GM08714 (cell line): ENCODE data around the gene RGS11.

ENCODE experiments used
- H3K4me3 ChIP-seq: fragments of 200-500 bp; sonication (Bioruptor generic); 2 replicates; pipeline ENCODE4 v1.5.1; 2014; ENCODE audit warnings: mild to moderate bottlenecking, low read length, inconsistent platforms
- ZNF274 ChIP-seq: IDR thresholded peaks from 2 replicates; pipeline ENCODE4 v1.6.1; 2012; ENCODE audit warnings: mild to moderate bottlenecking, low read depth, low read length

RGS11 gene

GRCh38 chr16:289395-289997 lies 13.8 kb upstream of the RGS11 start:
- TF ChIP-seq ZNF274 = no peak
- no peak overlapping the region for H3K4me3 ChIP-seq

GRCh38 chr16:287981-288920 lies 12.5 kb upstream of the RGS11 start:
- TF ChIP-seq ZNF274 = no peak
- no peak overlapping the region for H3K4me3 ChIP-seq

DNA sequence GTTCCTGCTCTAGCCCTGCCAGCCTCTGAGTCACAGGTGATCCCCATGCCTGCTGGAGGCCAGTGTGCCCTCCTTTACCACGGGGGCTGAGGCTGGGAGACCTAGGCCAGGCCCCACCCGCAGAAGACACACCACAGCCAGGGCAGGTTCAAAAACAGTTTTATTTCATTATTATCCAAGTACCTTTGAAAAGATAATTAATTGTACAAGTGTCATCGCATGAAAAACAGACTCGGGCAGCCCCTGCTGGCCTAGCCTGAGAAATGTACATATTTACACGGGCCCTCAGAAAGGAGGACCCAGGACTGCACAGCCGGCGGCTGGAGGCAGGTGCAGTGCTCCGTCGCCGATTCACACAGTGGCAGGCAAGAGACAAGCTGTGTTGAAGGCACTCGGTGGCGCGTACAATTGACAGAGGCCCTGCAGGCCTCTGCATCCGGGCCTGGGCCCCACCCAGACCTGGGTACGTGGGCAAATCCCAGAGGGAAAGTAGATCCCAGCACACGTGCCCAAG lies 11.6 kb upstream of the RGS11 start:
- TF ChIP-seq ZNF274 = no peak
- H3K4me3 ChIP-seq = no peak overlapping the region

DNA sequence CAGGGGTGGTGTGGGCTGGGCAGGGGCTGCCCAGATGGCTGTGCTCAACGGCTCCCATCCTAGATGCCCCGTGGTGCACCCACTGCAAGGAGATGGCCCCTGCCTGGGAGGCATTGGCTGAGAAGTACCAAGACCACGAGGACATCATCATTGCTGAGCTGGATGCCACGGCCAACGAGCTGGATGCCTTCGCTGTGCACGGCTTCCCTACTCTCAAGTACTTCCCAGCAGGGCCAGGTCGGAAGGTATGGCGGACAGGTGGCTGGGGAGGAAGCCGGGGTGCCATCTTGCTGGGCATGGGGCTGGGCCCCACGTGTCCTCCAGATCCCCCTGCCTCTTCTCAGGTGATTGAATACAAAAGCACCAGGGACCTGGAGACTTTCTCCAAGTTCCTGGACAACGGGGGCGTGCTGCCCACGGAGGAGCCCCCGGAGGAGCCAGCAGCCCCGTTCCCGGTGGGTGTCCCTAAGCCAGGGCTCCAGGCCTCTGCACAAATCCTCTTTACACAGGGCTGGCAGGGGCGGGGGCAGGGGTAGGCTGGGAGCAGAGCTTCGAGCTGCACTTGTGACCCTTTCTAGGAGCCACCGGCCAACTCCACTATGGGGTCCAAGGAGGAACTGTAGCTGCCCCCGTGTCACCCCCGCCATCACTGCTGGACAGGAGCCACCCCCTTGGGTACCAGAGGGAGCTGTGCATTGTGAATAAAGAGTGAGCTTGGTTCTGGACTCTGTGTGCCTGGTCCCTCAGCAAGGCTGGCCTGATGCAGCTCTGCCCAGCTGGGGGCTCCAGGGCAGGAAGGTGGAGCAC lies 10.9 kb upstream of the RGS11 start:
- no peak overlapping the region for H3K4me3 ChIP-seq
- no peak for TF ChIP-seq ZNF274

DNA sequence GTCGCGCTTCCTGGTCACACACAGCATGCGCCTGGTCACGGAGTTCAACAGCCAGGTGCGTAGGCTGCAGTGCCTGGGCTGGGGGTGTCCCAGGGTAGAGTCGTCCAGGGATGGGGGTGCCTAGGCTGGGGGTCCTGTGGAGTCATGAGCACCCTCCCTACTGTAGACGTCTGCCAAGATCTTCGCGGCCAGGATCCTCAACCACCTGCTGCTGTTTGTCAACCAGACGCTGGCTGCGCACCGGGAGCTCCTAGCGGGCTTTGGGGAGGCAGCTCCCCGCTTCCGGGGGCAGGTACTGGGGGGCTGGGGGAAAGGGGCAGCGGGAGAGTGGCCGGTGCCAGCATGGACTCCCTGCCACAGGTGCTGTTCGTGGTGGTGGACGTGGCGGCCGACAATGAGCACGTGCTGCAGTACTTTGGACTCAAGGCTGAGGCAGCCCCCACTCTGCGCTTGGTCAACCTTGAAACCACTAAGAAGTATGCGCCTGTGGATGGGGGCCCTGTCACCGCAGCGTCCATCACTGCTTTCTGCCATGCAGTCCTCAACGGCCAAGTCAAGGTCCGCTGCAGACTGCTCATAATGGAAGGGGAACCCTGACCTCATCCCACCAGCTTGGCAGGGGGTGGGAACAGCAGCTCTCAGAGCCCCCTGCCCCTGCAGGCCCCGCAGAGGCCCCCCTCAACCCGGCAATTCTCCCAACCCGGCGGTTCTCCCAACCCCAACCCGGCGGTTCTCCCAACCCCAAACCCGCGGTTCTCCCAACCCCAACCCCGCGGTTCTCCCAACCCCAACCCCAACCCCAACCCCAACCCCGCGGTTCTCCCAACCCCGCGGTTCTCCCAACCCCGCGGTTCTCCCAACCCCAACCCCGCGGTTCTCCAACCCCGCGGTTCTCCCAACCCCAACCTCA lies 9.7 kb upstream of the RGS11 start:
- no peak overlapping the region for H3K4me3 ChIP-seq
- TF ChIP-seq ZNF274 = no peak

DNA sequence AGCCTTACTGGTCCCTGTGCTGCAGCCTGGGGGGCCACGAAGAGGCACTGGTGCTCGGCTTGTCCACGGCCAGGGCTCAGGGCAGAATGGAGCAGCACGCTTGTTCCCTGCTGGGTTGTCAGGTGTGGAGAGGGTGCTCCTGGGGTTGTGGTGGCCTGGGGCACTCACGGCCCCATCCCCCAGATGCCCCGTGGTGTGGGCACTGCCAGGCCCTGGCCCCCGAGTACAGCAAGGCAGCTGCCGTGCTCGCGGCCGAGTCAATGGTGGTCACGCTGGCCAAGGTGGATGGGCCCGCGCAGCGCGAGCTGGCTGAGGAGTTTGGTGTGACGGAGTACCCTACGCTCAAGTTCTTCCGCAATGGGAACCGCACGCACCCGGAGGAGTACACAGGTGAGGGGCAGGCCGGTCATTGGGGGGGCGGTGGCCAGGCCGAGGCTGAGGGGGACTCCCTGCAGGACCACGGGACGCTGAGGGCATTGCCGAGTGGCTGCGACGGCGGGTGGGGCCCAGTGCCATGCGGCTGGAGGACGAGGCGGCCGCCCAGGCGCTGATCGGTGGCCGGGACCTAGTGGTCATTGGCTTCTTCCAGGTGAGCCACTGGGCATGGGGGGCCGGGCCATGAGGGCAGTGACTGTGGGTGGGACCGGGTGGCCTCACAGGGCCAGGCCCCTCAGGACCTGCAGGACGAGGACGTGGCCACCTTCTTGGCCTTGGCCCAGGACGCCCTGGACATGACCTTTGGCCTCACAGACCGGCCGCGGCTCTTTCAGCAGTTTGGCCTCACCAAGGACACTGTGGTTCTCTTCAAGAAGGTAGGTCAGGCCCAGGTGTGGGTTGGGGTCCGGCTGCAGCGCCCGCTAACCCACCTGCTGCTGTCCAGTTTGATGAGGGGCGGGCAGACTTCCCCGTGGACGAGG lies 8.7 kb upstream of the RGS11 start:
- no peak for TF ChIP-seq ZNF274
- no peak overlapping the region for H3K4me3 ChIP-seq

- TF ChIP-seq ZNF274 = no peak
- H3K4me3 ChIP-seq = no peak within 1 kb of the TSS
These were observed 7.5 kb upstream of the RGS11 start, which contains the start of gene PDIA2 for GRCh38 chr16:283033-283805. PDIA2 (plus strand) TSS chr16:283164; CDS start chr16:283170, 6 bp downstream.

- TF ChIP-seq ZNF274 = no peak
- no peak overlapping the region for H3K4me3 ChIP-seq
These were observed 6.7 kb upstream of the RGS11 start for GRCh38 chr16:282491-282890.

- no peak for TF ChIP-seq ZNF274
- H3K4me3 ChIP-seq = no peak overlapping the region
These were observed 6.0 kb upstream of the RGS11 start for GRCh38 chr16:281660-282255.

DNA sequence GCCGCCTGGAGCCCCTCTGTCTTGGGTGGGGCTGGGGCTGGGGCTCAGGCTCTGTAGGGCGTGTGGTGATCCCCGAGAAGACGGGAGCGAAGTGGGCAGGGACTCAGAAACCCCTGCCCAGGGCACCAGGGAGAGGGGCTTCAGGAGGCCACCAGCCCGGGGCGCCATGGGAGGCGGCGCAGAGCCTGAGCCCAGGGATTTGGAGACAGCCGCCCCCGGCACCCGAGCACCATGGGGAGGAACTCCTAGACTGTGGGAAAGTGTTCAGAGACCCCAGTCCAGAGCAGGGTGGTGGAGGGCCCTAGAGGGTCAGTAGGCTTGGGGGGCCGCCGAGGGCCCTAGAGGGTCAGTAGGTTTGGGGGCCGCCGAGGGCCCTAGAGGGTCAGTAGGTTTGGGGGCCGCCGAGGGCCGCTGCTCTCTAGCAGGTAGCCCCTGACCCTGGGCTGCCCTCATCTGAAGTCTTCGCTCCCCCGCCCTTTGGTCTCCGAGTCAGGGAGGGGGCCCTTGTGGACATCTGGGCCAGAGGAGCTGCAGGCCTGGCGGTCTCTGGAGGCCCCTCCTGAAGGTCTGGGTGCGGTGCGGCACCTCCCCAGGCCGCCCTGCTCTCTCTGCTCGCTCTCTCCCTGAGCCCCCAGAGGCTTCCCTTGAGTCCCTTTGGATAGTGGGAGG lies 5.4 kb upstream of the RGS11 start:
- H3K4me3 ChIP-seq = no peak overlapping the region
- no peak for TF ChIP-seq ZNF274

DNA sequence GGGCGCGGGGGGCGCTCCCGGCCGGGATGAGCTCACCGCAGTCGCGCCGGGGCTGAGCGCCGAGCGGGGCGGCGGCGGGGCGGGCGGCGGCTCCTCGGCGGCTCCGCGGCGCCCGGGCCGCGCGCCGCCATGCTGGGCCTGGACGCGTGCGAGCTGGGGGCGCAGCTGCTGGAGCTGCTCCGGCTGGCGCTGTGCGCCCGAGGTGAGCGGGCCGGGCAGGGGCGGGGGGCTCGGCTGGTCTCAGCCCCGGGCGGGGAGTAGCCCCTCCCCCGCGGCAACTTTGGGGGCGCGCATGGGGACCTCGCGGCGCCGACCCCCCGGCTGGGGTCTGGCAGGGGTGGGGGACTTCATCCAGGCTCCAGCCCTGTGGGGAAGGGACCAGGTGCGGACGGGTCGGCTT lies 4.8 kb upstream of the RGS11 start, which contains the start of gene ARHGDIG:
Gene ARHGDIG, plus strand, starts transcription at position 40 of the 400 bp plus-strand sequence. Its CDS starts 90 bp downstream, at position 130.
- no peak for TF ChIP-seq ZNF274
- no peak within 1 kb of the TSS for H3K4me3 ChIP-seq
